ENCODE data around the gene MUC22. TPM values are rescaled to one million over a fixed set of nuclear protein-coding genes. Genes with fewer than 3 reads are reported as not detected.

The MUC22 gene
- total RNA-seq, 1 donor: not detected

- H3K4me2 ChIP-seq (ENCODE audit: insufficient read depth, low read length): no peak overlapping the region
- H3K36me3 ChIP-seq (ENCODE audit: insufficient read depth, low read length): no peaks in the 10 kb centered on the region
- no peak overlapping the region for H3K27ac ChIP-seq (ENCODE audit: low read depth, low read length)
- H3K79me2 ChIP-seq (ENCODE audit: insufficient read depth, low read length): no peaks in the 10 kb centered on the region
- no peaks in the 10 kb centered on the region for H3K9me3 ChIP-seq (ENCODE audit: low read depth, low read length)
- H4K20me1 ChIP-seq (ENCODE audit: insufficient read depth, low read length): no peaks in the 10 kb centered on the region
- TF ChIP-seq CTCF (IDR thresholded peaks at IDR 0.05; ENCODE audit: extremely low read depth, low read depth, low read length): no peak
- H3K4me1 ChIP-seq (ENCODE audit: insufficient read depth, low read length): peaks cover 3% of the 10 kb centered on the region
- H2AFZ ChIP-seq (ENCODE audit: low read length): no peak overlapping the region
- peaks cover 4% of the 10 kb centered on the region for H3K27me3 ChIP-seq (ENCODE audit: insufficient read depth, low read length)
- H3K4me3 ChIP-seq (ENCODE audit: insufficient read depth, low read length): no peak overlapping the region
- DNase-seq (ENCODE audit: insufficient read length, low spot score, missing footprints): no peak
These were observed 7.8 kb upstream of the MUC22 start for GRCh38 chr6:31002471-31002870.

GRCh38 chr6:31004794-31005193, 5.5 kb upstream of the MUC22 start:
- peaks cover 12% of the 10 kb centered on the region for H3K4me1 ChIP-seq (ENCODE audit: insufficient read depth, low read length)
- no peaks in the 10 kb centered on the region for H3K79me2 ChIP-seq (ENCODE audit: insufficient read depth, low read length)
- no peak for DNase-seq (ENCODE audit: insufficient read length, low spot score, missing footprints)
- no peaks in the 10 kb centered on the region for H3K36me3 ChIP-seq (ENCODE audit: insufficient read depth, low read length)
- H3K27me3 ChIP-seq (ENCODE audit: insufficient read depth, low read length): no peaks in the 10 kb centered on the region
- H4K20me1 ChIP-seq (ENCODE audit: insufficient read depth, low read length): no peaks in the 10 kb centered on the region
- H3K27ac ChIP-seq (ENCODE audit: low read depth, low read length): no peak overlapping the region
- TF ChIP-seq CTCF (IDR thresholded peaks at IDR 0.05; ENCODE audit: extremely low read depth, low read depth, low read length): no peak
- no peak overlapping the region for H3K4me2 ChIP-seq (ENCODE audit: insufficient read depth, low read length)
- no peak overlapping the region for H2AFZ ChIP-seq (ENCODE audit: low read length)
- no peaks in the 10 kb centered on the region for H3K9me3 ChIP-seq (ENCODE audit: low read depth, low read length)
- no peak overlapping the region for H3K4me3 ChIP-seq (ENCODE audit: insufficient read depth, low read length)

GRCh38 chr6:31005249-31006020, 4.8 kb upstream of the MUC22 start:
- H4K20me1 ChIP-seq (ENCODE audit: insufficient read depth, low read length): no peaks in the 10 kb centered on the region
- no peaks in the 10 kb centered on the region for H3K27me3 ChIP-seq (ENCODE audit: insufficient read depth, low read length)
- DNase-seq (ENCODE audit: insufficient read length, low spot score, missing footprints): no peak
- H3K79me2 ChIP-seq (ENCODE audit: insufficient read depth, low read length): no peaks in the 10 kb centered on the region
- H3K36me3 ChIP-seq (ENCODE audit: insufficient read depth, low read length): no peaks in the 10 kb centered on the region
- H3K4me2 ChIP-seq (ENCODE audit: insufficient read depth, low read length): no peak overlapping the region
- H2AFZ ChIP-seq (ENCODE audit: low read length): no peak overlapping the region
- H3K4me3 ChIP-seq (ENCODE audit: insufficient read depth, low read length): no peak overlapping the region
- H3K4me1 ChIP-seq (ENCODE audit: insufficient read depth, low read length): peaks cover 16% of the 10 kb centered on the region
- H3K27ac ChIP-seq (ENCODE audit: low read depth, low read length): no peak overlapping the region
- no peaks in the 10 kb centered on the region for H3K9me3 ChIP-seq (ENCODE audit: low read depth, low read length)
- no peak for TF ChIP-seq CTCF (IDR thresholded peaks at IDR 0.05; ENCODE audit: extremely low read depth, low read depth, low read length)

GRCh38 chr6:31007694-31008093, 2.6 kb upstream of the MUC22 start:
- DNase-seq (ENCODE audit: insufficient read length, low spot score, missing footprints): peak; percentile 87
- Histone ChIP-seq H3K9me3 (ENCODE audit: low read depth, low read length) (no peaks in the 10 kb centered on the region), H2AFZ (ENCODE audit: low read length) (peak overlapping the region; percentile 0), H3K4me2 (ENCODE audit: insufficient read depth, low read length) (peak overlapping the region; percentile 46), H3K4me3 (ENCODE audit: insufficient read depth, low read length) (no peak overlapping the region), H3K27me3 (ENCODE audit: insufficient read depth, low read length) (no peaks in the 10 kb centered on the region), H3K27ac (ENCODE audit: low read depth, low read length) (no peak overlapping the region), H3K79me2 (ENCODE audit: insufficient read depth, low read length) (no peaks in the 10 kb centered on the region), H3K4me1 (ENCODE audit: insufficient read depth, low read length) (peaks cover 22% of the 10 kb centered on the region), H4K20me1 (ENCODE audit: insufficient read depth, low read length) (no peaks in the 10 kb centered on the region), H3K36me3 (ENCODE audit: insufficient read depth, low read length) (no peaks in the 10 kb centered on the region)
- no peak for TF ChIP-seq CTCF (IDR thresholded peaks at IDR 0.05; ENCODE audit: extremely low read depth, low read depth, low read length)

Data from osteoblast (primary cell).